ENCODE results near the gene SLC3A2. TPM values are rescaled to one million over a fixed set of nuclear protein-coding genes. Genes with fewer than 3 reads are reported as not detected.

The SLC3A2 gene
- total RNA-seq (2022; extraction: Qiagen RNA extraction; ENCODE audit: low read depth) = 884 to 1,045 TPM (median 1,010 TPM) in 5 replicates

DNA sequence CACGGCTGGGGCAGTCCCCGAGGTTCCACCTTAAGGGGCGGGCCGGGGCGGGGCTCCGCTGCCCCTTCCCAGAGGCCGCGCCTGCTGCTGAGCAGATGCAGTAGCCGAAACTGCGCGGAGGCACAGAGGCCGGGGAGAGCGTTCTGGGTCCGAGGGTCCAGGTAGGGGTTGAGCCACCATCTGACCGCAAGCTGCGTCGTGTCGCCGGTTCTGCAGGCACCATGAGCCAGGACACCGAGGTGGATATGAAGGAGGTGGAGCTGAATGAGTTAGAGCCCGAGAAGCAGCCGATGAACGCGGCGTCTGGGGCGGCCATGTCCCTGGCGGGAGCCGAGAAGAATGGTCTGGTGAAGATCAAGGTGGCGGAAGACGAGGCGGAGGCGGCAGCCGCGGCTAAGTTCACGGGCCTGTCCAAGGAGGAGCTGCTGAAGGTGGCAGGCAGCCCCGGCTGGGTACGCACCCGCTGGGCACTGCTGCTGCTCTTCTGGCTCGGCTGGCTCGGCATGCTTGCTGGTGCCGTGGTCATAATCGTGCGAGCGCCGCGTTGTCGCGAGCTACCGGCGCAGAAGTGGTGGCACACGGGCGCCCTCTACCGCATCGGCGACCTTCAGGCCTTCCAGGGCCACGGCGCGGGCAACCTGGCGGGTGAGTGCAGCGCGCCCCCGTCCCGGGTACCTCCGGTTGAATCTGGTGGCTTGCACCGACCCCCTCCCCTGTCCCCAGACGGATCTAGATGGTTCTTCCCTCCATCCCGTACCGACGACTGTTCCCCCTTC is at the start of gene SLC3A2:
Gene SLC3A2 (plus strand): TSS at position 94 of the 776 bp plus-strand sequence. CDS start 128 bp downstream, at position 222.

DNA sequence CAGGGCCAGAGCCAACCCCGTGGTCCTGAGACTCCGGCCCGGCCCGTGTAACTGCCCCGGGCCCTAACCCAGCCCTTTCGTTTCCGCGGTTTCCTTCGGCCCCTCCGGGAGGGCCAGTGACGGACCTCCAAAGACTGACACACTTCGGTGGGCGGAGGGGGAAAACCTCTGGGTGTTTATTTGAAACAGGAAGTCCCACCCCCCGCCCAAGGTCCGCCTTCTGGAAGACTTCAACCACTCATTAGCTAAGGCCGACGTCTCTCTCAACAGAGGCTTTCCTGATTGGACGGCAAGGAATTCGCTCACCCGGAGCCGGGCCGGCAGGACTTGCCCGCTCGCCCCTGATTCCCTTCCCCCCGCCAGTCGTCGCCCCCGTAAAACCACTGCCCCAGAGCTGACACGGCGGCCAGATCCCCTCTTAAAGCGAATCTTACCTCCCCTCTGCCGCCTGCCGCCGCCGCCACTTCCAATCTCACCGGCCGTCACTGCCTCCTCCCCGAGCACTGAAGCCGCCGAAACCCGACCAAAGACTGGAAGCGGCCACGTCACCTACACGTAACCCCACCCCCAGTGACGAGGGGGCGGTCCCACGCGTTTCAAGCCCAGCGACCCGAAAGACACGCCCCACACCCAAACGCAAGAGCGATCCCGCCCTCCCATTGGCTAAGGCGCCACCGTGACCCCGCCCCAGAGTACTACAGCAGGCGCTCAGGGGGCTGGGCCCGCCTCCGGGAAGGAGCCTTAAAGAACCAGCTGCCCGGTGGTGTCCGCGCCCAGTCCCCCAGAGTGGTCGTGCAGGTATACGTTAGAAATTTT is 49.0 kb upstream of the SLC3A2 start, which contains the start of gene STX5:
Gene STX5 (minus strand): TSS at position 532 of the 816 bp plus-strand sequence. CDS start 808 bp downstream, outside the sequence.

DNA sequence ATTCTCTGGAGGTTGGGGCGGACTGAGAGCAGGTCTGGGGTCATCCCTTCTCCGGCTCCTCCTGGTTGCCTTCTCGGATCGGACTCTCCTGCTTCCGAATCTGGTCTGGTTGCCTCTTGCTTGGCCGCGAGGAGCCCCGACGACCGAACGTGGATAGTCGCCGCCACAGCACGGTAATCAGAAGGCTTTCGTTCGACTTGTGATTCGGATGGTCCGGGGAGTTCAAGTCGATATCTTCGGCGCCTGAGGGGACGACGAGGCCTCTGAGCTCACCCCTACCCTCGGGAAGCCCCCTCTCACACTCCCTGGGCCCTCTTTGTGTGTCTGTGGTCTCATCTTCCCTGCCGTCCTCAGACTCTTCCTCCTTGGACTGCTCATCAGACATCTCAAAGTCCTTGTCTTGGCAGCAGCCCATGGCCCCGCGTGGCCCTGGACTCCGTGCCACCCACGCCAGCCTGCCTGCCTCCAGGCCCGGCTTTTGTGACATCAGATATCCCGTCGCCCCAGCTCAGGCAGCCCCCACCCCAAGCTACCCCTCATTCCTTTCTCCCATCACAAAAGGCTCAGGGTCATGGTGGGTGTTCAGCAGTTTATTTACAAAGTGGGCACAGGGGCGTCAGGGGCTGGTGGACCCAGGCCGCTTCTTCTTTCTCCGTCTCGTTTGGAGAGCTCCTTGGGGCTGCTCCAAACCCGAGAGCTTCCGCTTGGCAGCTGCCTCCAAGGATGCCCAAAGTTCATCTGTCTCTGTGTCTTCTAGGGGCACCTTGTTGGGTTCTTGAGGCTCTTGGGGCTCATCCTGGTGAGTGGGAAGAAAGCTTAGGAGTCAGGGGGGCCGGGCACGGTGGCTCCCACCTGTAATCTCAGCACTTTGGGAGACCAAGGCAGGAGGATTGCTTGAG is 48.1 kb upstream of the SLC3A2 start, which contains the start of gene TEX54:
Gene TEX54 (minus strand): TSS at position 506 of the 899 bp plus-strand sequence.

DNA sequence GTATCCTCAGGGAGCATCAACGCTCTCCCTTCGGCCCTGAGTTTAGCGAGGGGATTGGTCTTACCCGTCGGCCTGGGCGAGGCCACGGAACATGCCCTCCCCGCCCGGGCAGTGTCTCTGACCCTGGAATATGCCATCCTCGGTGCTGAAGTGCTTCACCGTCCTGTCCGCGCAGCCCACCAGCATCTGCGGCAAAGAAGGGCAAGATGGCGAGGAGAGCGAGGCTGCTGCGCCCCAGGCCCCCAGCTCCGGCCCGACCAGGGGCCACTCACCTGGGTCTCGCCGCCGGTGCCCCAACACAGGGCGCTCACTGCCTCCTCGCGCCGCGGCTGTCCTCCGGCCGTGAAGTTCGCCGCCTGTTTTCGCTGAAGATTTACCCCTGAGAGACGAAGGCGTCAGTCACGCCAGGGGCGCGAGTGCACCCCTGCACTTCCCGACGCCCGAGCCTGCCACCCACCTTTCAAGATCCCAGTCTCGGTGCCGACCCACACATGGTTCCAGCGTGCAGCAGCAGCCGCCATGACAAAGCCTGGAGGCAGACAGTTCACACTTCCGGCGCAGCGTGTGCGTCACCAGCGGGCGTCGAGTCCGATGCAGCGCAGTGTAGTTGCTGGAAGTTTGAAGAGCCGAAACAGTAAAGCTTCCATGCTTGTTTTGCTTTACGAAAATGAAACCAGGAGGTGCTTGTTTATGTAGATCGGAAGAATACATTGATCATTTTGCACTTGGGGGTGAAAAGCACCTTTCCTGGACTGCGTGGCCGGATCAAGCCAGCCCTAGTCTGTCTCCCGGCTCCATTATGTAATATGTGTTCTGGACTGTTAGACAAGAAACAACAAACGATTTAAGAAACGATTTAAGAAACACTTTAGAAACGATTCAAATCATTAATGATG is 41.4 kb upstream of the SLC3A2 start, which contains the start of gene WDR74:
Gene WDR74 (minus strand): TSS at position 541 of the 896 bp plus-strand sequence. CDS start 20 bp downstream, at position 521.

DNA sequence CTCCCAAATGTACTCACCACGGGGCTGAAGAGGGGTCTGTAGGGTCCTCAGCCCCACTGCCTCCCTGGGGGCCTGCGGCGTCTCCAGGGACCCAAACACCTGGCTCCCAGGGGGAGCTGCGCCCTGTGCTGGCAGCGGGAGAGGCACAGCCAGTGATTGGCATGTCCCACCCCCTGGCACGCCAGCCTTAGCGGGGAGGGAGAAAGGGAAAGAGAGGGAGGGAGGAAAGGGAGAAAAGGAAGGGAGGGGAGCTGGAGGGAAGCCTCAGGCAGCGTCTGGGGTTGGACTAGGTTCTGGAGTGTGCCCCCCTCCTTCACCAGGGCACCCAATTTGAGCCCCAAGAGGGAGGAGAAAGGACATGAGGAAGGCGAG is 40.5 kb downstream of the SLC3A2 start, which contains the start of gene CHRM1:
Gene CHRM1 (minus strand): TSS at position 163 of the 372 bp plus-strand sequence. CDS start 10,263 bp downstream, outside the sequence.

Other genes with a start within 250 kb of the SLC3A2 start
- gene GANAB, start 234.3 kb upstream of the SLC3A2 start, total RNA-seq (2022; extraction: Qiagen RNA extraction; ENCODE audit: low read depth) = 243 to 281 TPM (median 269 TPM) in 5 replicates
- gene INTS5, start 227.6 kb upstream of the SLC3A2 start, total RNA-seq (2022; extraction: Qiagen RNA extraction; ENCODE audit: low read depth) = 16.8 to 22.4 TPM (median 21.8 TPM) in 5 replicates
- 136 to 160 TPM (median 145 TPM) in 5 replicates for gene C11orf98, start 215.7 kb upstream of the SLC3A2 start, total RNA-seq (2022; extraction: Qiagen RNA extraction; ENCODE audit: low read depth)
- gene CSKMT, start 215.6 kb upstream of the SLC3A2 start, total RNA-seq (2022; extraction: Qiagen RNA extraction; ENCODE audit: low read depth) = 11.7 to 17.3 TPM (median 13.5 TPM) in 5 replicates
- 23.9 to 36.7 TPM (median 32.9 TPM) in 5 replicates for gene UQCC3, start 209.2 kb upstream of the SLC3A2 start, total RNA-seq (2022; extraction: Qiagen RNA extraction; ENCODE audit: low read depth)
- gene LBHD1, start 208.6 kb upstream of the SLC3A2 start, total RNA-seq (2022; extraction: Qiagen RNA extraction; ENCODE audit: low read depth) = 4.0 to 5.2 TPM (median 5.0 TPM) in 5 replicates
- 113 to 129 TPM (median 124 TPM) in 5 replicates for gene UBXN1, start 201.8 kb upstream of the SLC3A2 start, total RNA-seq (2022; extraction: Qiagen RNA extraction; ENCODE audit: low read depth)
- gene LRRN4CL, start 191.4 kb upstream of the SLC3A2 start, total RNA-seq (2022; extraction: Qiagen RNA extraction; ENCODE audit: low read depth) = 0.08 to 0.12 TPM (median 0.10 TPM) in 3 of 5 replicates, not detected in the others
- 55.9 to 81.0 TPM (median 72.4 TPM) in 5 replicates for gene BSCL2, start 173.5 kb upstream of the SLC3A2 start, total RNA-seq (2022; extraction: Qiagen RNA extraction; ENCODE audit: low read depth)
- 0.08 TPM in 1 of 5 replicates, not detected in the others for gene GNG3, start 173.2 kb upstream of the SLC3A2 start, total RNA-seq (2022; extraction: Qiagen RNA extraction; ENCODE audit: low read depth)
- 37.0 to 43.4 TPM (median 42.3 TPM) in 5 replicates for gene HNRNPUL2, start 153.4 kb upstream of the SLC3A2 start, total RNA-seq (2022; extraction: Qiagen RNA extraction; ENCODE audit: low read depth)
- gene TTC9C, start 152.4 kb upstream of the SLC3A2 start, total RNA-seq (2022; extraction: Qiagen RNA extraction; ENCODE audit: low read depth) = 32.4 to 38.1 TPM (median 35.4 TPM) in 5 replicates
- 0.97 to 2.2 TPM (median 1.4 TPM) in 5 replicates for gene ZBTB3, start 126.7 kb upstream of the SLC3A2 start, total RNA-seq (2022; extraction: Qiagen RNA extraction; ENCODE audit: low read depth)
- gene POLR2G, start 119.3 kb upstream of the SLC3A2 start, total RNA-seq (2022; extraction: Qiagen RNA extraction; ENCODE audit: low read depth) = 164 to 200 TPM (median 184 TPM) in 5 replicates
- 13.6 to 17.9 TPM (median 16.1 TPM) in 5 replicates for gene TAF6L, start 109.5 kb upstream of the SLC3A2 start, total RNA-seq (2022; extraction: Qiagen RNA extraction; ENCODE audit: low read depth)
- 67.5 to 93.2 TPM (median 88.1 TPM) in 5 replicates for gene TMEM179B, start 93.5 kb upstream of the SLC3A2 start, total RNA-seq (2022; extraction: Qiagen RNA extraction; ENCODE audit: low read depth)
- 19.1 to 31.3 TPM (median 28.3 TPM) in 5 replicates for gene TMEM223, start 88.9 kb upstream of the SLC3A2 start, total RNA-seq (2022; extraction: Qiagen RNA extraction; ENCODE audit: low read depth)
- gene NXF1, start 75.5 kb upstream of the SLC3A2 start, total RNA-seq (2022; extraction: Qiagen RNA extraction; ENCODE audit: low read depth) = 48.0 to 61.2 TPM (median 57.6 TPM) in 5 replicates
- 19.8 to 29.3 TPM (median 27.5 TPM) in 5 replicates for gene STX5, start 48.8 kb upstream of the SLC3A2 start, total RNA-seq (2022; extraction: Qiagen RNA extraction; ENCODE audit: low read depth)
- not detected in 5 replicates for gene TEX54, start 48.1 kb upstream of the SLC3A2 start, total RNA-seq (2022; extraction: Qiagen RNA extraction; ENCODE audit: low read depth)
- gene WDR74, start 41.3 kb upstream of the SLC3A2 start, total RNA-seq (2022; extraction: Qiagen RNA extraction; ENCODE audit: low read depth) = 74.7 to 85.8 TPM (median 82.6 TPM) in 5 replicates
- gene CHRM1, start 40.5 kb downstream of the SLC3A2 start, total RNA-seq (2022; extraction: Qiagen RNA extraction; ENCODE audit: low read depth) = 0.06 to 0.20 TPM in 2 of 5 replicates, not detected in the others
- gene SLC22A6, start 104.1 kb downstream of the SLC3A2 start, total RNA-seq (2022; extraction: Qiagen RNA extraction; ENCODE audit: low read depth) = not detected in 5 replicates
- gene SLC22A8, start 134.9 kb downstream of the SLC3A2 start, total RNA-seq (2022; extraction: Qiagen RNA extraction; ENCODE audit: low read depth) = not detected in 5 replicates